Keratinocyte (primary cell): ENCODE data around the gene KSR1. TPM values are rescaled to one million over a fixed set of nuclear protein-coding genes. Genes with fewer than 3 reads are reported as not detected.

Experiments used
- DNase-seq: peaks from one replicate; pipeline ENCODE4 v3.0.0-alpha.2; 2011; ENCODE audit warnings: low read depth, missing footprints, low spot score
- FAIRE-seq: peaks from 2 replicates; lab custom pipeline; 2011; peaks lifted over from hg19 to GRCh38; lab: Jason Lieb, UNC
- H2AFZ ChIP-seq: 2 replicates; pipeline ENCODE4 v1.6.0; 2012; ENCODE audit warnings: low read length, control low read depth, inconsistent platforms; ENCODE audit not compliant: control insufficient read depth
- H3K27ac ChIP-seq: 2 replicates; pipeline ENCODE4 v1.5.1; 2011; ENCODE audit warnings: low read length; ENCODE audit not compliant: control insufficient read depth, insufficient read depth
- H3K27me3 ChIP-seq: 3 replicates; pipeline ENCODE4 v1.6.0; 2011; ENCODE audit warnings: low read length; ENCODE audit not compliant: control insufficient read depth, insufficient read depth; ENCODE audit errors: extremely low read depth
- H3K36me3 ChIP-seq, 2 experiments: 2 replicates in 1 of 2; 3 replicates in 1 of 2; pipeline ENCODE4 v1.5.1; 2011; ENCODE audit warnings: low read length in 2 of 2, mild to moderate bottlenecking in 1 of 2; ENCODE audit not compliant: control insufficient read depth in 2 of 2, insufficient read depth in 2 of 2; ENCODE audit errors: extremely low read depth in 1 of 2
- H3K4me1 ChIP-seq: 3 replicates; pipeline ENCODE4 v1.5.1; 2011; ENCODE audit warnings: low read length; ENCODE audit not compliant: control insufficient read depth, insufficient read depth; ENCODE audit errors: extremely low read depth
- H3K4me2 ChIP-seq: 3 replicates; pipeline ENCODE4 v1.6.0; 2011; ENCODE audit warnings: low read depth, low read length; ENCODE audit not compliant: control insufficient read depth, insufficient read depth; ENCODE audit errors: extremely low read depth
- H3K4me3 ChIP-seq, 3 experiments: fragments of 200-600 bp in 1 of 3; sonication (generic) in 1 of 3; 2 replicates in 2 of 3; 3 replicates in 1 of 3; pipeline ENCODE4 v1.5.1; 2011 to 2016; ENCODE audit warnings: low read length in 3 of 3, mild to moderate bottlenecking in 3 of 3, control low read depth in 2 of 3, inconsistent platforms in 1 of 3, low read depth in 1 of 3, mixed read lengths in 1 of 3, mixed run types in 1 of 3, moderate library complexity in 1 of 3; ENCODE audit not compliant: control insufficient read depth in 2 of 3, insufficient read depth in 2 of 3; ENCODE audit errors: extremely low read depth in 1 of 3
- H3K79me2 ChIP-seq: 2 replicates; pipeline ENCODE4 v1.6.0; 2012; ENCODE audit warnings: low read length; ENCODE audit not compliant: control insufficient read depth, insufficient read depth
- H3K9ac ChIP-seq: 3 replicates; pipeline ENCODE4 v1.6.0; 2011; ENCODE audit warnings: low read length; ENCODE audit not compliant: control insufficient read depth, insufficient read depth; ENCODE audit errors: extremely low read depth
- H3K9me1 ChIP-seq: 3 replicates; pipeline ENCODE4 v1.6.0; 2011; ENCODE audit warnings: low read length; ENCODE audit not compliant: control insufficient read depth, insufficient read depth; ENCODE audit errors: extremely low read depth
- H3K9me3 ChIP-seq: 2 replicates; pipeline ENCODE4 v1.5.1; 2012; ENCODE audit warnings: low read depth, low read length; ENCODE audit not compliant: control insufficient read depth
- H4K20me1 ChIP-seq: 3 replicates; pipeline ENCODE4 v1.6.0; 2011; ENCODE audit warnings: low read length; ENCODE audit not compliant: control insufficient read depth, insufficient read depth; ENCODE audit errors: extremely low read depth
- EZH2 ChIP-seq: IDR thresholded peaks from one replicate; pipeline ENCODE4 v1.6.1; 2012; ENCODE audit warnings: inconsistent platforms, mild to moderate bottlenecking, low read length, moderate library complexity
- dilution Hi-C: fragments of 300-500 bp; cut with MboI; formaldehyde crosslinking; loops from one replicate; pipeline ENCODE4 v1.7.0; 2020; ENCODE audit warnings: low sequenced_read_pairs; ENCODE audit not compliant: extremely low pct_ligation_motif_present
- polyA plus RNA-seq, 5 experiments: library from polyadenylated mRNA; depleted of rRNA in 3 of 5; stranded (reverse) in 3 of 5; stranded (forward) in 1 of 5; unstranded in 1 of 5; fragments of >200 nt; gene quantifications; 1 replicate in 1 of 5; 2 replicates in 3 of 5; 3 replicates in 1 of 5; pipeline versions ENCODE4 v1.2.1 to v1.2.3, GENCODE V29; 2011 to 2012; ENCODE audit warnings: missing spikeins in 2 of 5, low read depth in 1 of 5, low replicate concordance in 1 of 5
- TF ChIP-seq, protein P1 (sequence below), 3 experiments: IDR thresholded peaks in 1 of 3; conservative IDR thresholded peaks in 1 of 3; optimal IDR thresholded peaks in 1 of 3; 2 replicates in 2 of 3; 3 replicates in 1 of 3; pipeline versions ENCODE3 to v1.5.1; 2011; ENCODE audit warnings: low read length in 3 of 3, mild to moderate bottlenecking in 3 of 3, moderate library complexity in 2 of 3, control low read depth in 1 of 3, inconsistent platforms in 1 of 3; ENCODE audit not compliant: insufficient read depth in 2 of 3; ENCODE audit errors: extremely low read depth in 1 of 3

KSR1 gene
- polyA plus RNA-seq, 1 donor (not counting 4 experiments of a cell fraction or from before 2014, with no cell fraction given), result 1.3 TPM

DNA sequence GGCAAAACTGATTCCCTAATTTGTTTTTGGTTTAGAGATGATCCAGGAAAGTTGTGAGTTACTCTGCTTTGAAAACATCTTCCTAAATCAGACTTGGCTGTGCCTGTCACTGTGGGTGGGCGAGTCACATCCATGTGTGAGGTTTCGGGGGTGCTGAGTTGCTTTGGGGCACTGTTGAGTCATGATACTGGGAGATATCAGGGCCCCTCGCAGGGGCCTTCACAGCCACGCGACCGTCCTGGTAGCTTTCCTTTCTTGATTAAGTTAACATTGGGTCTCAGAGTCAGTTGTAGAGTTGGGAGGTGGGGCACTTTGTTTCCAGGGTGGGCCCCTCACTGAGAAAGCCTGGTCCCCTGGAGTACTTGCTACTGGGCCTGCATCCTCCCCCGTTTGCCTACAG is 116.4 kb downstream of the KSR1 start:
- H3K27ac ChIP-seq, result no peak overlapping the region
- no peak overlapping the region for H2AFZ ChIP-seq
- H3K27me3 ChIP-seq, result no peaks in the 10 kb centered on the region
- H3K4me1 ChIP-seq, result no peaks in the 10 kb centered on the region
- FAIRE-seq, result no peak
- no peak overlapping the region for H3K4me3 ChIP-seq
- no peaks in the 10 kb centered on the region for H4K20me1 ChIP-seq
- H3K79me2 ChIP-seq, result no peaks in the 10 kb centered on the region
- no peak for TF ChIP-seq EZH2
- TF ChIP-seq, protein P1, sequence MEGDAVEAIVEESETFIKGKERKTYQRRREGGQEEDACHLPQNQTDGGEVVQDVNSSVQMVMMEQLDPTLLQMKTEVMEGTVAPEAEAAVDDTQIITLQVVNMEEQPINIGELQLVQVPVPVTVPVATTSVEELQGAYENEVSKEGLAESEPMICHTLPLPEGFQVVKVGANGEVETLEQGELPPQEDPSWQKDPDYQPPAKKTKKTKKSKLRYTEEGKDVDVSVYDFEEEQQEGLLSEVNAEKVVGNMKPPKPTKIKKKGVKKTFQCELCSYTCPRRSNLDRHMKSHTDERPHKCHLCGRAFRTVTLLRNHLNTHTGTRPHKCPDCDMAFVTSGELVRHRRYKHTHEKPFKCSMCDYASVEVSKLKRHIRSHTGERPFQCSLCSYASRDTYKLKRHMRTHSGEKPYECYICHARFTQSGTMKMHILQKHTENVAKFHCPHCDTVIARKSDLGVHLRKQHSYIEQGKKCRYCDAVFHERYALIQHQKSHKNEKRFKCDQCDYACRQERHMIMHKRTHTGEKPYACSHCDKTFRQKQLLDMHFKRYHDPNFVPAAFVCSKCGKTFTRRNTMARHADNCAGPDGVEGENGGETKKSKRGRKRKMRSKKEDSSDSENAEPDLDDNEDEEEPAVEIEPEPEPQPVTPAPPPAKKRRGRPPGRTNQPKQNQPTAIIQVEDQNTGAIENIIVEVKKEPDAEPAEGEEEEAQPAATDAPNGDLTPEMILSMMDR (optimal IDR thresholded peaks at IDR 0.05 in 1 of 3, IDR thresholded peaks at IDR 0.05 in 1 of 3, conservative IDR thresholded peaks at IDR 0.05 in 1 of 3; ENCODE audit: extremely low read depth in 1 of 3, insufficient read depth in 2 of 3, low read length in 3 of 3), result no peak
- no peak overlapping the region for H3K4me2 ChIP-seq
- H3K9me1 ChIP-seq, result no peaks in the 10 kb centered on the region
- DNase-seq, result no peak
- no peaks in the 10 kb centered on the region for H3K36me3 ChIP-seq
- no peaks in the 10 kb centered on the region for H3K9me3 ChIP-seq
- dilution Hi-C loops, result no loop called here
- no peak overlapping the region for H3K9ac ChIP-seq

- Histone ChIP-seq H3K9me3 (no peaks in the 10 kb centered on the region), H2AFZ (no peak overlapping the region), H3K9ac (no peak overlapping the region), H3K79me2 (no peaks in the 10 kb centered on the region), H3K4me3 (no peak overlapping the region), H3K4me2 (no peak overlapping the region), H3K27me3 (no peaks in the 10 kb centered on the region), H3K4me1 (no peaks in the 10 kb centered on the region), H3K9me1 (no peaks in the 10 kb centered on the region), H4K20me1 (no peaks in the 10 kb centered on the region), H3K27ac (no peak overlapping the region), H3K36me3 (no peaks in the 10 kb centered on the region)
- TF ChIP-seq, protein P1 (optimal IDR thresholded peaks at IDR 0.05 in 1 of 3, IDR thresholded peaks at IDR 0.05 in 1 of 3, conservative IDR thresholded peaks at IDR 0.05 in 1 of 3; ENCODE audit: extremely low read depth in 1 of 3, insufficient read depth in 2 of 3, low read length in 3 of 3), result no peak
- TF ChIP-seq EZH2, result no peak
- FAIRE-seq (no peak), DNase-seq (no peak)
- dilution Hi-C loops, result no loop called here
Measured at GRCh38 chr17:27573548-27573947, 117.3 kb downstream of the KSR1 start.
